HG02763 (cell line): ENCODE results near the gene IRAK3.

ENCODE experiments used
- ATAC-seq: cut with Tn5 transposase; IDR thresholded peaks from one replicate; pipeline ENCODE4 v1.9.1; 2021; ENCODE audit warnings: mild to moderate bottlenecking, moderate library complexity; ENCODE audit not compliant: unreplicated experiment

The IRAK3 gene

GRCh38 chr12:66188584-66189485 is at the start of gene IRAK3:
Gene IRAK3, plus strand, starts transcription at chr12:66189214. Its CDS starts 86 bp downstream, at chr12:66189300.
- peak; percentile 46 for ATAC-seq

DNA sequence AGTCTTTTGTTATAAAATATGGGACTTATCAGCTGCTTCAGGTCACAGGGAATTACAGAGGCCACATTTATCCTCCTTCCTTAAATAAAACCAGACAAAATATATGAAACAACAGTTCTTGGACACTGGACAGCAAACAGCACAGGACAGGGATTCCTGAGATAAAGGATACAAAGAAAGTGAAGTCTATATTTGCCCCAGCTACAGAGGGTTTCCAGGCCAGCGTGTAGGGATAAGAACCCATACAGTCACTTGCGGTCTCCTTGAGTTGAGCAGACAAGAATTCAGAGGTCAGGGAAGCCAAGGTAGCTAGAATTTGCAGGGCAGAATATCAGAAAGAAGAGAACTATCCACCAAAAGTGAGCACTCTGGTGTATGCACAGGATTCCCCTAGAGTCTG is 49.7 kb upstream of the IRAK3 start:
- no peak for ATAC-seq

DNA sequence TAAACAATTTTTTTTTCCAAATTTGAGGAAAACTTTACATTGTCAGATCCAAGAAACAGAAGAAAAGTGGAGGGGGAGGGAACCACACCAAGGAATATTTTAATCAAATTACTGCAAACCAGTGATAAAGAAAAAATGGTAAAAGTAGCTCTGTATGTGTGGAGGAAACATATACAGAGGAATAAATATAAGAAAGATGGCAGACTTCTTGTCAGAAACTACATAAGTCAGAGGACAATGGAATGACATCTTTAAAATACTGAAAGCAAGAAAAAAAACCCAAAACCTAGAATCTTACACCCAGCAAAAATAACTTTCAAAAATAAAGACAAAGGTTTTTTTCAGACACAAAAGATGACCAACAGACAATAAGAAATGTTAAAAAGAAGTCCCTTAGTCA is 48.3 kb upstream of the IRAK3 start:
- ATAC-seq: no peak

GRCh38 chr12:66141299-66141698 is 47.7 kb upstream of the IRAK3 start:
- no peak for ATAC-seq

GRCh38 chr12:66142826-66143225 is 46.2 kb upstream of the IRAK3 start:
- ATAC-seq: no peak

DNA sequence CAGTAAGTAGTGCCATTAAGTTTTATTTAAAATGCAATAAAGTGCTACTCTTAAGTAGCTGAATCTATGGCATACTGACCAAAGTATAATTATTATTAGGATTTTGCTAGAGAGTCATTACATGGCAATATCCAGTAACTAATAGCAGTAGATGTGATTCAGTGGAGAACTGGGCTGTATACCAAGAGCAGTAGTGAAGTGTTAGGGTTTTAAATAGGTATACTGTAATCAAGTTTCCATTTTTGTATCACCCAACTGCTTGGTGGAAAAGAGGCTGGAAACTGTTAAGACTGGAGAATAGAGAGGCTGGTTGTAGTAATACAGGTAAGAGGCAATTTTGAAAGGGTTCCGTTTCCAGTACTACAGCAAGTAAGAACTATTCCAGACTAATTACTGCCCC is 45.1 kb upstream of the IRAK3 start:
- no peak for ATAC-seq

- no peak for ATAC-seq
Measured at GRCh38 chr12:66144791-66145754, 43.9 kb upstream of the IRAK3 start.

DNA sequence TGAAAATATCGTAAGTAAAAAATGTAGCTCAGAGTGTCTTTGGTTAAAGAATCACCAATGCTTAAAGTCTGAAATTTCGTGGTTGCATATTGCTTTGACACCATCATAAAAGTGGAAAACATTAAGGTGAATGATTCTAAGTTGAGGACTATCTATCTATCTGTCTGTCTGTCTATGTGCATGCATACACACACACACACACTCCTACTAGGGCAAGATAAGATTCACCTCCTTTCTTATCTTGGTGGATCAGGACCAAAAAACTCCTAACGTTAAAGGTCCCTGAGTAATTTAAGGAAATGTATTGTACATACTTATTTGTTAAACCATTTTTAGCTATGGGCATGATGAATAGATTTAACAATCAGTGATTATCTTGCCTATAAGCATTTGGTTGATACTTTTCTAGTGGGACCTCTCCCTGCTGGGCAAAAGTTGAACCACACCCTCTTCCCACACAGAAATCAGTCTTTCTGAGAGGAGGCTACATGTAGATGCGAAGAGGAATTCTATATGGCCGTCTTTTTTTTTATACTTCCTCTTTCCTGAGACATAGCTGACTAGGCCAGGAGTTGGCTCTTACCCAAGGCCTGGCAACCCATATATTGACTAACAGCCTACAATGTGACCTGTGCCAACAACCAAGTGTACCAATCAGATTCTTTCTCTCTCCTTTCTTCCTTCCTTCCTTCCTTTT is 39.2 kb upstream of the IRAK3 start:
- ATAC-seq: no peak

- ATAC-seq: no peak
Measured at GRCh38 chr12:66152732-66153131, 36.3 kb upstream of the IRAK3 start.

- ATAC-seq: no peak
Measured at GRCh38 chr12:66154776-66155175, 34.2 kb upstream of the IRAK3 start.

- ATAC-seq: no peak
Measured at GRCh38 chr12:66156654-66157053, 32.4 kb upstream of the IRAK3 start.

DNA sequence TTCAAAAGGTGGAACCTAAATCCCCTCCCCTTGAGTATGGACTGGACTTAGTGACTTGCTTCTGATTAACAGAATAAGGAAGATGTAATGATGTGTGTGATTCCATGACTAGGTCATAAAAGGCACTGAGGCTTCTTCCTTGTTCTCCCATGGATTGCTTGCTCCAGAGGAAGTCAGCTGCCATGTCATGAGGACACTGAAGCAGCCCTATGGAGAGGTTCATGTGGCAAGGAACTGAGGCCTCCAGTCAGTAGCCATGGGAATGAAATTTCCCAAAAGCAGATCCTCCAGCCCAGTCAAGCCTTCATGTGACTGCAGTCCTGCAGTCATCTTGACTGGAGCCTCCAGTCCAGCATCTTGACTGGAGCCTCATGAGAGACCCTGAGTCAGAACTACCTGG is 29.9 kb upstream of the IRAK3 start:
- no peak for ATAC-seq

GRCh38 chr12:66160704-66161103 is 28.3 kb upstream of the IRAK3 start:
- ATAC-seq: no peak

GRCh38 chr12:66162701-66163100 is 26.3 kb upstream of the IRAK3 start:
- no peak for ATAC-seq

- no peak for ATAC-seq
Measured at GRCh38 chr12:66163289-66163688, 25.7 kb upstream of the IRAK3 start.

DNA sequence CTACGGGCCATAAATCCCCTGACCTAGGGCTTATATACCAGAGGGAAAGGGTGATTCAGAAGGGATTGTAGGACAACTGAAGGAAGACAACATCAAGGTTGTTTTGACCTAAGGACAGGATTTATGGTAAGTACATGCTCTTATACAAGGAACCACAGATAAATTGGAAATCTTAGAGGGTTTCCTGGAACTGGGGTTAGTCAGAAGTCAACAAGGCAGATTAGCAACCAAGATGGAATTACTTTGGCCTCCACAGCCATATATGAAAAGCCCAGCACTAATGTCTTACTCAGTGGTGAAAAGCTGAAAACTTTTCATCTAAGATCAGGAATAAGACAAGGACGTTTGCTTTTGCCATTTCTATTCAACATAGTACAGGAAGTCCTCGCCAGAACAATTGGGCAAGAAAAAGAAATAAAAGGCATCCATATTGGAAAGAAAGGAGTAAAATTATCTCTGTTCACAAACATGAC is 24.6 kb upstream of the IRAK3 start:
- no peak for ATAC-seq

DNA sequence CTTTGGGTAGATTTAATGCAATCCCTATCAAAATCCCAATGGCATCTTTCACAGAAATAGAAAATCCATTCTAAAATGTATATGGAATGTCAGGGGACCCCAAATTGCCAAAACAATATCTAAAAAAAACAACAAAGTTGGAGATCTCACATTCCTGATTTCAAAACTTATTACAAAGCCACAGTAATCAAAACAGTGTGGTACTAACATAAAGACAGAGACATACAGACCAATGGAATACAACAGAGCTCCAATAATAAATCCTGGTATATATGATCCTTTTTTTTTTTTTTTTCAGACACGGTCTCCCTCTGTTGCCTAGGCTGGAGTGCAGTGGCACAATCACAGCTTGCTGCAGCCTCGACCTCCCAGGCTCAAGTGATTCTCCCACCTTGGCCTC is 23.9 kb upstream of the IRAK3 start:
- no peak for ATAC-seq

GRCh38 chr12:66166561-66166960 is 22.5 kb upstream of the IRAK3 start:
- ATAC-seq: no peak

DNA sequence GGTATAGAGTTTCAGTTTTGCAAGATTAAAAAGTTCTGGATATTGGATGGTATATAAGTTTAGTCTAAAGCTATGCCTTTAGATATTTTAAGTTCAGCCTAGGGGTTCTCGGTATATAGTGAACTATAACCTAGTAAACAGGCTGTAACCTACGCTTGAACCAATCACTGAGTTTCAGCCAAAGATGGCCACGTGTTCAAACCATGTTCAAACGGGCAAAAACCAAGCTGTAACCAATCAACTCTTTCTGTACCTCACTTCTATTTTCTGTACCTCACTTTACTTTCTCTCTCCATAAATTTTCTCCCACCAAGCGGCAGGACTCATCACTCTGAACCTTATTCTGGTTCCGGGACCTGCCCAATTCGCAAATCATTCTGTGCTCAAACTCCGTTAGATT is 20.6 kb upstream of the IRAK3 start:
- ATAC-seq: no peak

- peak; percentile 90 for ATAC-seq
Measured at GRCh38 chr12:66169221-66170170, 19.5 kb upstream of the IRAK3 start, which contains the start of gene TMBIM4. Gene TMBIM4, minus strand, starts transcription at chr12:66169996. Its CDS starts 45 bp downstream, at chr12:66169951.
